Measurements from ENCODE around the gene HNRNPH2. TPM values are rescaled to one million over a fixed set of nuclear protein-coding genes. Genes with fewer than 3 reads are reported as not detected.

HNRNPH2 gene, protein sequence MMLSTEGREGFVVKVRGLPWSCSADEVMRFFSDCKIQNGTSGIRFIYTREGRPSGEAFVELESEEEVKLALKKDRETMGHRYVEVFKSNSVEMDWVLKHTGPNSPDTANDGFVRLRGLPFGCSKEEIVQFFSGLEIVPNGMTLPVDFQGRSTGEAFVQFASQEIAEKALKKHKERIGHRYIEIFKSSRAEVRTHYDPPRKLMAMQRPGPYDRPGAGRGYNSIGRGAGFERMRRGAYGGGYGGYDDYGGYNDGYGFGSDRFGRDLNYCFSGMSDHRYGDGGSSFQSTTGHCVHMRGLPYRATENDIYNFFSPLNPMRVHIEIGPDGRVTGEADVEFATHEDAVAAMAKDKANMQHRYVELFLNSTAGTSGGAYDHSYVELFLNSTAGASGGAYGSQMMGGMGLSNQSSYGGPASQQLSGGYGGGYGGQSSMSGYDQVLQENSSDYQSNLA
- total RNA-seq, result 10 to 100 TPM; 47.3 to 56.1 (median 52.9) TPM
- 60.8 TPM for total RNA-seq (2013)

DNA sequence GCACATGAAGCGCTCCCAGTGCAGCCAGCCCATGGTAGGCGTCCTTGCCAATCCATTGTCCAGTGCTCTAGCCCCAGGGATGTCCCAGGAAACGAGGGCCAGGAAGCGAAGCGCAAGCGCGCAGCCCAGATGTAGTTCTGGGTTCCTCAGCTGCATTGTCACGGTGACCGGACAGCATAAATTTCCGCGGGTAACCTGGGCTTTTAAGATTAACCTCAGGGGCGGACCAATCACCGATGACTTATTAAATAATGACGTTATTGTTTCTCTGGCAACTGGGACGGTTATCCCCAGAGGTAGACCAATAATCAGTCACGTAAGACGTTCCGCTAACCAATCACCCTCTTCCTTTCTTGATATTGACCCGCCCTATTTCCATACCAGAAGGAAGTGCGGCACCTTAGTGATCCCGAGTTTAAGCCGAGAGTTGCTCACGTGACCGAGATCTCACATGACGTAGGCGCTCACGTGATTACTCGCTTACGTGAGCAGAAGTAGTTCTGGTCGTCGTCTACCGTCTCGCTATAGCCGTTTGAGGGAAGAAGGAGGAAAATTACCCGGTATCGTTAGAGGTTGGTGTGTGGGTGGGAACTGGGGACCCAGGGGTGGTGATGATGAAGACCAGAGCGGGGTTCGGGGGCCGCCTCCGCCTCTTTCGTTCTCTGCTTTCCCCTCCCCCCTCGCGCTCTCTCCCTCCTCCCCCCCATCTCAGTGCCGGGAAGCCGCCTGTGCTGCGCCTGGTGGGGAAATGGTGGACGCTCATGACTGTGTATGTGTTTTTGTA is at the start of gene HNRNPH2, which contains the start of gene GLA:
TSS of gene HNRNPH2 (plus strand) at position 475 of the 784 bp plus-strand sequence. CDS start 3,767 bp downstream, outside the sequence.
TSS of gene GLA (minus strand) at position 178 of the 784 bp plus-strand sequence. CDS start at position 156, 22 bp downstream.
- H3K4me1 Mint-ChIP-seq, result peaks cover 22 to 33% of the 10 kb centered on the region in 2 donors
- Histone ChIP-seq H3K27me3 (ENCODE audit: control insufficient read depth, insufficient read depth, low read length) (no peaks in the 10 kb centered on the region), H3K4me3 (ENCODE audit: low read length) (peak within 1 kb of the TSS; percentile 84), H3K36me3 (ENCODE audit: control insufficient read depth, insufficient read depth, low read length) (peaks cover 6% of the 10 kb centered on the region), H3K9me3 (ENCODE audit: control insufficient read depth, insufficient read depth, low read length) (no peaks in the 10 kb centered on the region), H3K4me1 (ENCODE audit: control insufficient read depth, insufficient read depth, low read length) (peaks cover 19% of the 10 kb centered on the region), H3K27ac (ENCODE audit: low read length) (peak within 1 kb of the TSS; percentile 98)
- H3K4me3 Mint-ChIP-seq, result peak within 1 kb of the TSS; percentile 94
- TF ChIP-seq, protein P1, sequence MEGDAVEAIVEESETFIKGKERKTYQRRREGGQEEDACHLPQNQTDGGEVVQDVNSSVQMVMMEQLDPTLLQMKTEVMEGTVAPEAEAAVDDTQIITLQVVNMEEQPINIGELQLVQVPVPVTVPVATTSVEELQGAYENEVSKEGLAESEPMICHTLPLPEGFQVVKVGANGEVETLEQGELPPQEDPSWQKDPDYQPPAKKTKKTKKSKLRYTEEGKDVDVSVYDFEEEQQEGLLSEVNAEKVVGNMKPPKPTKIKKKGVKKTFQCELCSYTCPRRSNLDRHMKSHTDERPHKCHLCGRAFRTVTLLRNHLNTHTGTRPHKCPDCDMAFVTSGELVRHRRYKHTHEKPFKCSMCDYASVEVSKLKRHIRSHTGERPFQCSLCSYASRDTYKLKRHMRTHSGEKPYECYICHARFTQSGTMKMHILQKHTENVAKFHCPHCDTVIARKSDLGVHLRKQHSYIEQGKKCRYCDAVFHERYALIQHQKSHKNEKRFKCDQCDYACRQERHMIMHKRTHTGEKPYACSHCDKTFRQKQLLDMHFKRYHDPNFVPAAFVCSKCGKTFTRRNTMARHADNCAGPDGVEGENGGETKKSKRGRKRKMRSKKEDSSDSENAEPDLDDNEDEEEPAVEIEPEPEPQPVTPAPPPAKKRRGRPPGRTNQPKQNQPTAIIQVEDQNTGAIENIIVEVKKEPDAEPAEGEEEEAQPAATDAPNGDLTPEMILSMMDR (IDR thresholded peaks at IDR 0.05), result no peak
- H3K27ac Mint-ChIP-seq, result peak within 1 kb of the TSS; percentile 95 to 96
- no peaks in the 10 kb centered on the region for H3K27me3 Mint-ChIP-seq (ENCODE audit: low read depth in 2 of 2)
- under 1% methylated on average over 35 of the region's 47 CpGs for WGBS (ENCODE audit: insufficient coverage)
- intact Hi-C loops (cut with micrococcal nuclease), result loop anchor here (2.0 kb wide), 1 partner anchor 17 kb away; the partner anchor contains the start of gene RPL36A
- no peaks in the 10 kb centered on the region for H3K36me3 Mint-ChIP-seq
- peak; percentile 82 to 97 for DNase-seq
- peak; percentile 86 to 97 (median 90) for ATAC-seq
- no peaks in the 10 kb centered on the region for H3K9me3 Mint-ChIP-seq

DNA sequence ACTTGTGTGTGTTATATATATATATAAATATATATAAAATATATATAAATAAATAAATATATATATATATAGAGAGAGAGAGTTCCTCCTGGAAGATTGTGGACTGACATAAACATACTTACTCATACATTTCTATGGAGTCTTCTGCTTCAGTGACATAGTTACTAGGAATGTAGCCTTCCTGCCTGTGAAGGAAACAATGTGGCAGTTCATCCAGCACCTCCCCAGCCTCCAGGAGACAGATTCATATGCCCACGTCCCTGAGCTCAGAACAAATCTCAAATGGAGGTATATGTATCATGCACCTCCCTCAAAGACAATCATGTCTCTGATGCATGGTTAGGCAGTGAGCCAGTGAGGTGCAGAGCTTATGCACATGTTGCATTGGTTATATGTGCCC is 48.1 kb upstream of the HNRNPH2 start:
- DNase-seq, result no peak
- ATAC-seq, result no peak
- peaks cover 0 to 9% of the 10 kb centered on the region in 2 donors for H3K27me3 Mint-ChIP-seq (ENCODE audit: low read depth in 2 of 2)
- no peak overlapping the region for H3K4me3 Mint-ChIP-seq
- Histone ChIP-seq H3K27ac (ENCODE audit: low read length) (no peak overlapping the region), H3K4me1 (ENCODE audit: control insufficient read depth, insufficient read depth, low read length) (no peaks in the 10 kb centered on the region), H3K4me3 (ENCODE audit: low read length) (no peak overlapping the region), H3K27me3 (ENCODE audit: control insufficient read depth, insufficient read depth, low read length) (no peaks in the 10 kb centered on the region), H3K9me3 (ENCODE audit: control insufficient read depth, insufficient read depth, low read length) (no peaks in the 10 kb centered on the region), H3K36me3 (ENCODE audit: control insufficient read depth, insufficient read depth, low read length) (no peaks in the 10 kb centered on the region)
- H3K9me3 Mint-ChIP-seq, result no peaks in the 10 kb centered on the region
- intact Hi-C loops (cut with micrococcal nuclease), result no loop called here
- no peaks in the 10 kb centered on the region for H3K36me3 Mint-ChIP-seq
- 83% methylated on average over 1 of the region's 1 CpG for WGBS (ENCODE audit: insufficient coverage)
- H3K27ac Mint-ChIP-seq, result no peak overlapping the region
- no peaks in the 10 kb centered on the region for H3K4me1 Mint-ChIP-seq
- TF ChIP-seq, protein P1 (IDR thresholded peaks at IDR 0.05), result no peak

DNA sequence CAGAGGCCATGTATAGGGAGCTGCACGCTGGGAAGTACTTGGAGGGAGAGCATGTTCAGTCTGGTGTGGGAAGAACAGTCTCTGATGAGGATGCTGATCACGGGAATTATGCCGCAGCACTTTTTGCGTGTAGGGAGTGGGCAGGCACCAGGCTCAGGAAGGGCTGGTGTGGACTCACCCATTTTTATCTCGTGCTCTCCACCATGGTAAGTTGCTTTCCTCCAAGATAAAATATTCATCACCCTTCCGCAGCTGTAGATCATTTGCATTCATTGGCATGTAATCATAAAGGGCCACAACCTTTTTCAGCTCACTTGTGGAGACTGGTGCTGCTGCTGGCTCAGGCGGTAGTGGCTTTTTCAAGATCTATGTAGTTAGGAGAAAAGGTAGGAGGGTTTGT is 47.6 kb upstream of the HNRNPH2 start:
- no peak overlapping the region for H3K4me3 ChIP-seq (ENCODE audit: low read length)
- H3K27ac ChIP-seq (ENCODE audit: low read length), result no peak overlapping the region
- intact Hi-C loops (cut with micrococcal nuclease), result no loop called here
- H3K9me3 ChIP-seq (ENCODE audit: control insufficient read depth, insufficient read depth, low read length), result no peaks in the 10 kb centered on the region
- H3K36me3 Mint-ChIP-seq, result no peaks in the 10 kb centered on the region
- no peaks in the 10 kb centered on the region for H3K9me3 Mint-ChIP-seq
- no peaks in the 10 kb centered on the region for H3K36me3 ChIP-seq (ENCODE audit: control insufficient read depth, insufficient read depth, low read length)
- peaks cover 0 to 9% of the 10 kb centered on the region in 2 donors for H3K27me3 Mint-ChIP-seq (ENCODE audit: low read depth in 2 of 2)
- H3K27ac Mint-ChIP-seq, result no peak overlapping the region
- no peaks in the 10 kb centered on the region for H3K27me3 ChIP-seq (ENCODE audit: control insufficient read depth, insufficient read depth, low read length)
- DNase-seq (no peak), ATAC-seq (no peak)
- H3K4me3 Mint-ChIP-seq, result no peak overlapping the region
- H3K4me1 Mint-ChIP-seq, result no peaks in the 10 kb centered on the region
- TF ChIP-seq, protein P1 (IDR thresholded peaks at IDR 0.05), result no peak
- H3K4me1 ChIP-seq (ENCODE audit: control insufficient read depth, insufficient read depth, low read length), result no peaks in the 10 kb centered on the region
- WGBS (ENCODE audit: insufficient coverage), result 95% methylated on average over 6 of the region's 7 CpGs

Data from natural killer cell (primary cell).